GM13977 (cell line): Measurements from ENCODE around the gene APOBEC2.

Experiments used
- DNase-seq: peaks from one replicate; pipeline ENCODE4 v3.0.0; 2012; ENCODE audit warnings: low spot score
- in situ Hi-C: fragments of 300-500 bp; cut with MboI; formaldehyde crosslinking; loops from one replicate; pipeline ENCODE4 v1.12.0; 2022; ENCODE audit warnings: low sequenced_read_pairs, low pct_unique_long_range_greater_than_20kb, mixed read lengths, inconsistent platforms; ENCODE audit not compliant: unreplicated experiment
- TF ChIP-seq, protein P1 (sequence below): IDR thresholded peaks from 2 replicates; pipeline ENCODE4 v1.5.1; 2012; ENCODE audit warnings: mild to moderate bottlenecking, control low read depth; ENCODE audit not compliant: insufficient read depth; ENCODE audit errors: extremely low read depth, missing control alignments

APOBEC2 gene

DNA sequence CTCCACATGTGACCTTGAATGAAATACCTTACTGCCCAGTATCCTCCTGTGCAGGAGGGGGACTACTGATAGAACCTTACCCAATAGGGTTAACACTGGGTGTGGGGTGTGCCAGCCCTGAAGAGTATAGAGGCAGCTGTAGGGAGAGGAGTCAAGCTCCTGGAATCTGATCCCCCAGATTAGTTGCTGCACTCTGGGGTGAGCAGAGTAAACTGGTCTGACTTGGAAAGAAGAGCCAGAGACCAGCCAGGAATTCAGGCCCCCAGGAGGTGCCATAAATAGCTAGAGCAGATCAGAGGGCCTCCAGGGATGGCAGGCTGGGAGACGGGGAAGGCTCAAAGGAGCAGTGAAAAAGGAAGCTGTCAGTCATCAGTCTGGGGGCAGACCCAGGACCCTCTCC, 3.5 kb upstream of the APOBEC2 start:
- TF ChIP-seq, protein P1, sequence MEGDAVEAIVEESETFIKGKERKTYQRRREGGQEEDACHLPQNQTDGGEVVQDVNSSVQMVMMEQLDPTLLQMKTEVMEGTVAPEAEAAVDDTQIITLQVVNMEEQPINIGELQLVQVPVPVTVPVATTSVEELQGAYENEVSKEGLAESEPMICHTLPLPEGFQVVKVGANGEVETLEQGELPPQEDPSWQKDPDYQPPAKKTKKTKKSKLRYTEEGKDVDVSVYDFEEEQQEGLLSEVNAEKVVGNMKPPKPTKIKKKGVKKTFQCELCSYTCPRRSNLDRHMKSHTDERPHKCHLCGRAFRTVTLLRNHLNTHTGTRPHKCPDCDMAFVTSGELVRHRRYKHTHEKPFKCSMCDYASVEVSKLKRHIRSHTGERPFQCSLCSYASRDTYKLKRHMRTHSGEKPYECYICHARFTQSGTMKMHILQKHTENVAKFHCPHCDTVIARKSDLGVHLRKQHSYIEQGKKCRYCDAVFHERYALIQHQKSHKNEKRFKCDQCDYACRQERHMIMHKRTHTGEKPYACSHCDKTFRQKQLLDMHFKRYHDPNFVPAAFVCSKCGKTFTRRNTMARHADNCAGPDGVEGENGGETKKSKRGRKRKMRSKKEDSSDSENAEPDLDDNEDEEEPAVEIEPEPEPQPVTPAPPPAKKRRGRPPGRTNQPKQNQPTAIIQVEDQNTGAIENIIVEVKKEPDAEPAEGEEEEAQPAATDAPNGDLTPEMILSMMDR, result no peak
- in situ Hi-C loops, result no loop called here
- no peak for DNase-seq

DNA sequence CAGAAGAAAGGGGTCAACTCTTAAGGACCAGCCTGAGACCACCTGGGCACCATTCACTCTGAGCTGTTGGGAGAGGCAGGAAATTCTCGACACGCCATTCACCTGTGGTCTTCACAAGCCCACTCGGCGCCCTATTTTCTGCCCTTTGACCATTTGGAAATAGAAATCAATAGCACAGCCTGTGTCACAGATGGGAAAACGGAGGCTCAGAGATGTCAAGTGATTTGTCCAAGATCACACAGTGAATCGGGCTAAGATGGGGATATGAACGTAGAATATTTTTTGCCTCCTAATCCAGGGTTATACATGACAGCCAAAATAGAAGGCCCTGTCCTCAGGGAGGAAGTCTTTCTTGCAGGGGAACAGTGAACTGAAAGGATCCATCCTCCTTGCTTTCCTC, 3.0 kb upstream of the APOBEC2 start:
- TF ChIP-seq, protein P1, result no peak
- no peak for DNase-seq
- in situ Hi-C loops, result no loop called here

DNA sequence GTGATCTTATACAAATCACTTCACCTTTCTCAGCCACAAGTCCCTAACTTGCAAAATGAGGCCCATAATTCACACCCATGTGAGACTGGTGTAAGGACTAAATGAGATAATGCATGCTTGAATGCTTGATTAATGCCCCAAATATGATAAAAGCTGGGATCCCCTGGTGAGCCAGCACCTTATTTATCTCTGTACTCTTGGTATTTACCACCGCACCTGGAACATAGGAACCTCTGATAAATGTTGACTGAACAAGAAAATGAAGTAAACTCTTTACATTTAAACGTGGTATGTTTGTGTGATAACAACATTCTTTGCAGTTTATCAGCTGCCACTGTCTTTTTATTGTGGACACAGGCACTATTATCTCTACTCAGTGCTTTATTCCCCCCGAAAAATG, 2.5 kb upstream of the APOBEC2 start:
- in situ Hi-C loops, result no loop called here

DNA sequence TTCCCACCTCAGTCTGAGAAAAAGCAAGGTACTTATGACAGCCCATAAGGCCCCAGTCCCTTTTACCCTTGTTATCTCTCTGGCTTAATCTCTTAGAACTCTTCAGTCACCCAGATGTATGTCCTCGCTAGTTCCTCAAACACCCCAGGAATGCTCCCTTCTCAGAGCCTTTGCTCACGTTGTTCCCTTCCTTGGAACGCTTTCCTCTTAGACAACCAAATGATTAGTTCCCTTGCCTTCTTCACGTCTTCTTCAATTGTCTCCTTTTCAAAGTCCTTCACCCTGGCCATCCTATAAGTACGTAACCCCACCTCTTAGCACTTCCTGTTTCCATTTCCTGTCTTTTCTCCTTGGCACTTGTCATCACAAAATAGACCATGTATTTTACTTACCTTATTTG, 1.1 kb upstream of the APOBEC2 start:
- DNase-seq, result no peak
- in situ Hi-C loops, result no loop called here
- TF ChIP-seq, protein P1, result no peak

More for the DNA sequence above, 2.5 kb upstream of the APOBEC2 start:
- DNase-seq, result no peak
- TF ChIP-seq, protein P1, result no peak

DNA sequence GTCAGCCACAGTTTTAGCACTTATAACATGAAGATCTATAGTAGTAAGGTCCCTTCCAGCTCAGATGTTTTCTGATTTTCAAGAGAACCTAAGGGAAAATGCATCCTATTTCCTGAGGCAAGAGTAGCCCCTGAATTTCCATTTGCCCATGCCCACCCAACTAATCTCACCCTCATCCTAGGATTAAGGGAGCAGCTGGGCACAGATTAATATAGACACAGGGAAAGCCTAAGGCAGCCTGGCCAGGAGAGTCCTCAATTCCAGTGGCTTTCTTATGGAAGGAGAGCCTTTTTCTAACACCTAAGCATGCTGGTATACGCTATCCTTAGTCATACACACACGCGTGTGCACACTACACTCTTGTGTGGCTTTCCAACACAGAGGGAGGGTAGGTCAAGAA, 1.5 kb downstream of the APOBEC2 start:
- no peak for DNase-seq
- in situ Hi-C loops, result no loop called here
- TF ChIP-seq, protein P1, result no peak

DNA sequence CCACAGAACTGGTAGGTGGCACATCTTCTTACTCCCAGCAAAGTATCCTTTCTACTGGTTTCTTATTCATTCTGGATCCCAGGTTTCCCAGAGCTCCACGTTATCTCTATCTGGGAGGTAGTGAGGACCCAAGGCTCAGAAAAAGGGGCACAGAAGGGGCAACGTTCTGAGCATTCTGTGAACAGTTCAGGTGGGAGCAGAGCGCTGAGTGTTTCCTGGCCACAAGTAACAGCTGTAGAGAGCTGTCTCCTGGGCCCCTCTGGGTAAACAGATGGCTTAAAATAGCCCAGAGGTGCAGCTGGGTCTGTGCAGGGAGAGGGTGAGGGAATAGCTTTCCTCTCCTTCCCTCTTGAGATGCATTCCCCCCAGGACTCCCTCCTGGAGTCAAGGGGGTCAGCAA, 2.1 kb downstream of the APOBEC2 start:
- TF ChIP-seq, protein P1, result no peak
- no peak for DNase-seq
- in situ Hi-C loops, result no loop called here
